ENCODE measurements around the gene ASPM. TPM values are rescaled to one million over a fixed set of nuclear protein-coding genes. Genes with fewer than 3 reads are reported as not detected.

The ASPM gene
- total RNA-seq, 4 donors from 2014 or later, result under 0.01 to 38.0 (median 0.12) TPM; not detected in 1

DNA sequence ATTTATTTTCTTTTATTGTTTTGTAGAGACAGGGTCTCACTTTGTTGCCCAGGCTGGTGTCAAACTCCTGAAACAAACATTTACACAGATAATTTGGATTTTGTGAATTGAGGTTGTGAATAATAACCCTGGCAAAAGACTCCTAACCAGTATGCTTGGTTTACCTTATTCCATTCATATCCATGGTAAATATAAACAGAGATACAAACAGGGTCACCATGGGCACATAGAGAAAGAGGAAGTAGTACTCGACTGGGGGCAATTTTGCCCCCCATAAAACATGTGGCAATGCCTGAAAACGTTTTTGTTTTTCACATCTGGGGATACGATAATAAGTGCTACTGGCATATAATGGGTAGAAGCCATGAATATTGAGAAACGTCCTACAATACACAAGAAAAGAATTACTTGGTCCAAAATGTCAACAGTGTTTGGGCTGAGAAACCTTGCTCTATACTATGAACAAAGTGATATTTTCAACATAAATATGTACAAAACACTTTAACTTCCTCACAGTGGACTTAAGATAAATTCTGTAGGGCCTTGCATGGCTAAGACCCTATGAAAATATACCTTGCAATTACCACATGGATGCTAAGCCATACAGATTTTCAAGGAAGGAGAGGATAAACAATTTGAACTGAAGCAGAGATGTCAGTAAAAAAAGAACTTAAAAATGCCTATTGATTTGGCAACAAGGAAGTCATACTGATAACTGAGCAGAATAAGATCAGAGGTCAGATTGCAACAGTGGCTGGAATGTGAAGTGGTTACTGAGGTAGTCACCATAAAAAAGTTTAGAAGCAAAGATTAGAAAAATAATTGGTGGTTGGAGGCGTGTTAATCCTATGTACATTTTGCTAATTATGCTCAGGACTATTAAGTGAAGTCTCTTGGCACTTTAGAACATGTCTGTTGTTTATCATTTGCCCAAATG, 27.4 kb upstream of the ASPM start:
- no peak for DNase-seq
- H3K36me3 ChIP-seq, result no peaks in the 10 kb centered on the region
- no peaks in the 10 kb centered on the region for H3K4me1 ChIP-seq
- intact Hi-C loops (cut with DNase I; ENCODE audit: low total_unique reads), result no loop called here
- TF ChIP-seq, protein P1, sequence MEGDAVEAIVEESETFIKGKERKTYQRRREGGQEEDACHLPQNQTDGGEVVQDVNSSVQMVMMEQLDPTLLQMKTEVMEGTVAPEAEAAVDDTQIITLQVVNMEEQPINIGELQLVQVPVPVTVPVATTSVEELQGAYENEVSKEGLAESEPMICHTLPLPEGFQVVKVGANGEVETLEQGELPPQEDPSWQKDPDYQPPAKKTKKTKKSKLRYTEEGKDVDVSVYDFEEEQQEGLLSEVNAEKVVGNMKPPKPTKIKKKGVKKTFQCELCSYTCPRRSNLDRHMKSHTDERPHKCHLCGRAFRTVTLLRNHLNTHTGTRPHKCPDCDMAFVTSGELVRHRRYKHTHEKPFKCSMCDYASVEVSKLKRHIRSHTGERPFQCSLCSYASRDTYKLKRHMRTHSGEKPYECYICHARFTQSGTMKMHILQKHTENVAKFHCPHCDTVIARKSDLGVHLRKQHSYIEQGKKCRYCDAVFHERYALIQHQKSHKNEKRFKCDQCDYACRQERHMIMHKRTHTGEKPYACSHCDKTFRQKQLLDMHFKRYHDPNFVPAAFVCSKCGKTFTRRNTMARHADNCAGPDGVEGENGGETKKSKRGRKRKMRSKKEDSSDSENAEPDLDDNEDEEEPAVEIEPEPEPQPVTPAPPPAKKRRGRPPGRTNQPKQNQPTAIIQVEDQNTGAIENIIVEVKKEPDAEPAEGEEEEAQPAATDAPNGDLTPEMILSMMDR (IDR thresholded peaks at IDR 0.05), result no peak
- no peak for TF ChIP-seq POLR2A (IDR thresholded peaks at IDR 0.05)
- H3K27me3 ChIP-seq, result no peaks in the 10 kb centered on the region
- H3K4me3 ChIP-seq, result no peak overlapping the region
- H3K27ac ChIP-seq, result no peak overlapping the region
- no peaks in the 10 kb centered on the region for H3K9me3 ChIP-seq

DNA sequence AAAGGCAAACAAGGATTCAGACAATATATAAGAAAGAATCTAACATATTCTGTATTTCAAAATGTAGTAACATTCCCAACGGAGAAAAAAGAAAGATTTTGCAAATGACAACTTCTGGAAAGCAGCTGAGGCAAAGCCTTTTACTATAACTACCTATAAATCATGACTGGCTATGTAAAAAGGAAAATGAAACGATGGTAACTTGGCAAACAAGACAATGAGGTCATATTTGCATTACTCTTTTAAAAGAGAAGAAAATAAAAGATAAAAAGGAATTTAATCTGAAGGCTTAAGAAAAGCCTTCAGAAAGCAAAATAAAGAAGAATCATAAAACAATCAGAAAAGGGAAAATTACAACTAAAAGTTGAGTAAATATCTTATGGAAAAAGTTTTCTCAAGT, 25.1 kb upstream of the ASPM start:
- no peak for DNase-seq
- Histone ChIP-seq H3K4me1 (no peaks in the 10 kb centered on the region), H3K36me3 (peaks cover 0 to 2% of the 10 kb centered on the region in 2 donors), H3K27me3 (no peaks in the 10 kb centered on the region), H3K9me3 (no peaks in the 10 kb centered on the region), H3K27ac (no peak overlapping the region), H3K4me3 (no peak overlapping the region)
- intact Hi-C loops (cut with DNase I; ENCODE audit: low total_unique reads), result no loop called here
- TF ChIP-seq POLR2A (IDR thresholded peaks at IDR 0.05), result no peak
- TF ChIP-seq, protein P1 (IDR thresholded peaks at IDR 0.05), result no peak

DNA sequence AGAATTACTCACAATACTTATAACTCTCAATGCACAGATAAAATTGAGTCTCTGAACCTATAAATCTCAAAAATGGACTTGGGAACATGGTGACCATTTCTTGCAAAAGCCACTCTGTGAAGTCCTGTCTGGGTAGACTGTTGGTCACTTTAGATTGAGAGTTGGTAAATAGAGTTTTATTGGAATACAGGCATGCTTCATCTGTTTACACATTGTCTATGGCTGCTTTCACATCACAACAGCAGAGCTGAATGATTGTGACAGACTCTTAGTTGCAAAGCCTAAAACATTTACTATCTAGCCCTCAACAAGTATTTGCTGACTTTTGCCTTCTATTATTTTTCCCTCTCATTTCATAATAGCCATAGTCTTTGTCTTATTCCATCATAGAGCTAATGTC, 24.1 kb upstream of the ASPM start:
- Histone ChIP-seq H3K4me3 (no peak overlapping the region), H3K27ac (no peak overlapping the region), H3K36me3 (peaks cover 0 to 2% of the 10 kb centered on the region in 2 donors), H3K9me3 (no peaks in the 10 kb centered on the region), H3K27me3 (no peaks in the 10 kb centered on the region), H3K4me1 (no peaks in the 10 kb centered on the region)
- no peak for DNase-seq
- intact Hi-C loops (cut with DNase I; ENCODE audit: low total_unique reads), result no loop called here
- no peak for TF ChIP-seq POLR2A (IDR thresholded peaks at IDR 0.05)
- TF ChIP-seq, protein P1 (IDR thresholded peaks at IDR 0.05), result no peak

DNA sequence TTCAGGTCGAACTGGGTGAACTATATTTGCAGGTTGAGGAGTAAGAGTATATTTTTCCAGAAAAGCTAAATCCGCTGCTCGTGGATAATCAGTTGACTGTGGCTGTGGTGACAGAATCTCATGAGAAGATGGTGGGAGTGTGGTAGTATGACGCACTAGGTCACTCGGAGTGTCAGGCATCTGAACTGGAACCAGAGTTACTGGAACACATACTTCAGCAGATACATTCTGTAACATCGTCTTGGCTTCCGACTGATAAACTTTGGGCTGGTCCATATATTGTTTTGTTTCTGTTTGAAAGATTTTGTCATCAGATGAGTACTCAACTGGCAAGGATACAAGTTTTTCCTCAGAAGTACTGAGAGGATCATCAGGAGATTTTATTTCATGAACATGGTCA, 13.0 kb upstream of the ASPM start:
- Histone ChIP-seq H3K27me3 (no peaks in the 10 kb centered on the region), H3K27ac (no peak overlapping the region), H3K36me3 (no peaks in the 10 kb centered on the region), H3K4me1 (no peaks in the 10 kb centered on the region), H3K9me3 (no peaks in the 10 kb centered on the region), H3K4me3 (no peak overlapping the region)
- intact Hi-C loops (cut with DNase I; ENCODE audit: low total_unique reads), result no loop called here
- DNase-seq, result no peak
- TF ChIP-seq, protein P1 (IDR thresholded peaks at IDR 0.05), result no peak

DNA sequence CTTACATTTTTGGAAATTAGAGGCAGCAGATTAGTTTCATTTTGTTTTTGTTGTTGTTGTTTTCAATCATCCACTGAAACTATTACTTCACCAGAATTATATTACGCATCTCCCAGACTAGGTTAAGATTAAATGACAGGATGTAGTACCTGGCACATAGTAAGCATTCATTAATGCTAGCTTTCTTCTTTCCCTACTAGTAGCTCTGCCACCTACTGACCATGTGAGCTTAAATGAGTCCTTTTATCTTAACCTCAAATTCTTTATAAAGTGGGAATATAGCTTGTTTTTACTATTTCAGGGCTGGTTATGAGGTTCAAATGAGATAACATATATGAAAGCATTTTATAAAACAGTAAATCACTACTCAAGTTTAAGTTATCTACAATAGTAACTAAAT, 10.2 kb upstream of the ASPM start:
- TF ChIP-seq, protein P1 (IDR thresholded peaks at IDR 0.05), result no peak
- TF ChIP-seq POLR2A (IDR thresholded peaks at IDR 0.05), result no peak
- H3K4me1 ChIP-seq, result no peaks in the 10 kb centered on the region
- no peak overlapping the region for H3K4me3 ChIP-seq
- no peaks in the 10 kb centered on the region for H3K36me3 ChIP-seq
- no peak overlapping the region for H3K27ac ChIP-seq
- no peaks in the 10 kb centered on the region for H3K27me3 ChIP-seq
- intact Hi-C loops (cut with DNase I; ENCODE audit: low total_unique reads), result no loop called here
- no peak for DNase-seq
- no peaks in the 10 kb centered on the region for H3K9me3 ChIP-seq
